MM.1S (cell line): ENCODE results near the gene CCL25.

ENCODE experiments used
- DNase-seq: peaks from one replicate; pipeline ENCODE4 v3.0.0-alpha.2; 2015
- H2AFZ ChIP-seq: fragments of 300-600 bp; sonication (generic); 2 replicates; pipeline ENCODE4 v1.6.0; 2016; ENCODE audit warnings: antibody characterized with exemption, low read length
- H3F3A ChIP-seq: fragments of 300-600 bp; sonication (generic); 2 replicates; pipeline ENCODE4 v1.6.1; 2016; ENCODE audit warnings: mild to moderate bottlenecking, antibody characterized with exemption, low read length, moderate library complexity, mixed read lengths; ENCODE audit not compliant: insufficient read depth
- H3K27ac ChIP-seq: fragments of 300-600 bp; sonication (generic); 2 replicates; pipeline ENCODE4 v1.5.1; 2016; ENCODE audit warnings: mild to moderate bottlenecking, low read length
- H3K27me3 ChIP-seq: fragments of 300-600 bp; sonication (generic); replicated peaks from 2 replicates; pipeline ENCODE4 v1.6.0; 2016; ENCODE audit warnings: low read length; ENCODE audit not compliant: insufficient read depth
- H3K36me3 ChIP-seq: fragments of 300-600 bp; sonication (generic); replicated peaks from 2 replicates; pipeline ENCODE4 v1.6.1; 2016; ENCODE audit warnings: mild to moderate bottlenecking, low read length, mixed read lengths; ENCODE audit not compliant: insufficient read depth
- H3K4me1 ChIP-seq: fragments of 300-600 bp; sonication (generic); 2 replicates; pipeline ENCODE4 v1.6.1; 2016; ENCODE audit warnings: low read length, mixed read lengths
- H3K4me2 ChIP-seq: fragments of 300-600 bp; sonication (generic); 2 replicates; pipeline ENCODE4 v1.6.0; 2016; ENCODE audit warnings: low read depth, low read length
- H3K4me3 ChIP-seq: fragments of 300-600 bp; sonication (generic); 2 replicates; pipeline ENCODE4 v1.5.1; 2016; ENCODE audit warnings: low read length, mixed read lengths
- H3K79me2 ChIP-seq: fragments of 300-600 bp; sonication (generic); 2 replicates; pipeline ENCODE4 v1.6.1; 2016; ENCODE audit warnings: mixed run types, low read length, mixed read lengths
- H3K9ac ChIP-seq: fragments of 300-600 bp; sonication (generic); 2 replicates; pipeline ENCODE4 v1.6.1; 2016; ENCODE audit warnings: low read length, mixed read lengths
- H3K9me2 ChIP-seq: fragments of 300-600 bp; sonication (generic); replicated peaks from 2 replicates; pipeline ENCODE4 v1.6.1; 2016; ENCODE audit warnings: mild to moderate bottlenecking, low read length, mixed read lengths; ENCODE audit not compliant: insufficient read depth
- H3K9me3 ChIP-seq: fragments of 300-600 bp; sonication (generic); replicated peaks from 2 replicates; pipeline ENCODE4 v1.6.1; 2016; ENCODE audit warnings: mild to moderate bottlenecking, low read length, mixed read lengths; ENCODE audit not compliant: insufficient read depth
- H4K20me1 ChIP-seq: fragments of 300-600 bp; sonication (generic); 2 replicates; pipeline ENCODE4 v1.6.1; 2016; ENCODE audit warnings: mild to moderate bottlenecking, low read length, moderate library complexity, mixed read lengths; ENCODE audit not compliant: insufficient read depth
- CTCF ChIP-seq: fragments of 300-600 bp; sonication (generic); IDR thresholded peaks from 2 replicates; pipeline ENCODE4 v1.5.1; 2016; ENCODE audit warnings: antibody characterized with exemption, low read length, mixed read lengths
- EZH2 ChIP-seq: fragments of 300-600 bp; sonication (generic); optimal IDR thresholded peaks from 2 replicates; pipeline ENCODE3; 2017; ENCODE audit warnings: low read depth, mild to moderate bottlenecking, antibody characterized with exemption, low read length, mixed read lengths
- EZH2phosphoT487 ChIP-seq: fragments of 300-600 bp; sonication (generic); IDR thresholded peaks from 2 replicates; pipeline ENCODE4 v1.6.1; 2018; ENCODE audit warnings: antibody characterized with exemption, low read length

The CCL25 gene

GRCh38 chr19:8105471-8105870 is 52.9 kb downstream of the CCL25 start:
- Histone ChIP-seq H4K20me1 (no peaks in the 10 kb centered on the region), H3K9ac (no peak overlapping the region), H3K27me3 (peaks cover 82% of the 10 kb centered on the region), H3K4me2 (no peak overlapping the region), H3K27ac (no peak overlapping the region), H3K4me3 (no peak overlapping the region), H3F3A (no peaks in the 10 kb centered on the region), H3K36me3 (no peaks in the 10 kb centered on the region), H3K9me3 (no peaks in the 10 kb centered on the region), H3K79me2 (no peaks in the 10 kb centered on the region), H3K9me2 (no peaks in the 10 kb centered on the region), H3K4me1 (no peaks in the 10 kb centered on the region), H2AFZ (no peak overlapping the region)
- no peak for TF ChIP-seq CTCF
- no peak for DNase-seq

- H3K9me3 ChIP-seq: no peaks in the 10 kb centered on the region
- H3K9ac ChIP-seq: no peak overlapping the region
- H3K4me2 ChIP-seq: no peak overlapping the region
- no peak for DNase-seq
- H3K4me3 ChIP-seq: no peak overlapping the region
- no peaks in the 10 kb centered on the region for H3K36me3 ChIP-seq
- no peaks in the 10 kb centered on the region for H3F3A ChIP-seq
- no peaks in the 10 kb centered on the region for H3K79me2 ChIP-seq
- no peaks in the 10 kb centered on the region for H3K4me1 ChIP-seq
- H3K27me3 ChIP-seq: peaks cover 77% of the 10 kb centered on the region
- H3K27ac ChIP-seq: no peak overlapping the region
- H3K9me2 ChIP-seq: no peaks in the 10 kb centered on the region
- no peak overlapping the region for H2AFZ ChIP-seq
- TF ChIP-seq CTCF: no peak
- H4K20me1 ChIP-seq: no peaks in the 10 kb centered on the region
These were observed 54.8 kb downstream of the CCL25 start for GRCh38 chr19:8107301-8107903.

GRCh38 chr19:8108560-8109445 is 56.2 kb downstream of the CCL25 start:
- Histone ChIP-seq H4K20me1 (no peaks in the 10 kb centered on the region), H3K9ac (no peak overlapping the region), H3K4me3 (no peak overlapping the region), H3F3A (no peaks in the 10 kb centered on the region), H3K9me2 (no peaks in the 10 kb centered on the region), H3K9me3 (no peaks in the 10 kb centered on the region), H3K4me1 (no peaks in the 10 kb centered on the region), H3K27ac (no peak overlapping the region), H3K4me2 (no peak overlapping the region), H3K79me2 (no peaks in the 10 kb centered on the region), H2AFZ (no peak overlapping the region), H3K36me3 (no peaks in the 10 kb centered on the region), H3K27me3 (peaks cover 82% of the 10 kb centered on the region)
- TF ChIP-seq EZH2 (no peak), CTCF (no peak), EZH2phosphoT487 (no peak)
- DNase-seq: no peak
